Posterior vena cava (tissue), 2 donors: ENCODE data around the gene CFAP57. TPM values are rescaled to one million over a fixed set of nuclear protein-coding genes. Genes with fewer than 3 reads are reported as not detected.

Source experiments
- DNase-seq: peaks from one replicate; pipeline ENCODE4 v3.0.0-alpha.2; 2020; ENCODE audit warnings: low spot score
- intact Hi-C, 2 donors: fragments of 100-400 bp; cut with DNase I; formaldehyde crosslinking; loops; one replicate each; pipeline versions ENCODE4 v1.14.1 to v1.14.2; 2022 to 2023
- total RNA-seq, 2 donors: library from RNA; stranded (reverse); fragmentation: NEBNext Ultra II Directional; extraction: Animal tissue kit (Norgen Biotek cat#: 25700); gene quantifications; one replicate each; pipeline ENCODE4 v1.2.1, GENCODE V29; 2021
- donor health status: DM: yes; HTN: yes; CAD: no.
- donor health status: DM: yes; HTN: yes; CAD: no.

The CFAP57 gene
- total RNA-seq, 2 donors from 2014 or later, result 0.09 TPM; not detected in 1

DNA sequence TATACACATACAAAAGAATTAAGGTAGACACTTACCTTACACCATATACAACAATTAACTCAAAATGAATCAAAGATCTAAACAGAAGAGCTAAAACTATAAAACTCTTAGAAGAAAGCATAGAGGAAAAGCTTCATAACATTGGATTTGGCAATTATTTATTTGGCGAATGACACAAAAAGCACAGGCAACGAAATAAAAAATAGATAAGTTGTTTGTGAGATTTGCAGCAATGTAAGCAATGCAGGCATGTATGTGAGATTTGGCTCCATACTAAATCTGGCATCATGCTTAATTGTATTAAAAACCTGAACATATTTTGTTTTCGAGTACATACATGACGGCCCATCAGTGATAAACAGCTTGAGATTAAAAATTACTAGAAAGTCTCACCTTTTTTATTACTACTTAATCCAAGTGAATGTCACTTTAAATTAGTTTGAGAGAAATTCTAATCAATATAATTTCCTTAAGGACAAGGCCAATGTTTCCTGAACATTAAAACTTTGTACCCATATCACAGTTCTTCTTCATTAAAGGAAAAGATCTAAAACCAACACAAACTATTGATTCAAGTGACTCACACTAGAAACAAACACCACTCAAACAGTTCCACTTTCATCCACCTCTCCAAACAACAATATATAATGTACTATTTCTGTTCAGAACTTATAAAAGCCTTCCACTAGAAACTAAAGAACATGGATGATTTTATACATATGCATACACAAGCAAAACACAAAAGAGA is 74.5 kb downstream of the CFAP57 start:
- DNase-seq, result no peak
- intact Hi-C loops, result no loop called here

DNA sequence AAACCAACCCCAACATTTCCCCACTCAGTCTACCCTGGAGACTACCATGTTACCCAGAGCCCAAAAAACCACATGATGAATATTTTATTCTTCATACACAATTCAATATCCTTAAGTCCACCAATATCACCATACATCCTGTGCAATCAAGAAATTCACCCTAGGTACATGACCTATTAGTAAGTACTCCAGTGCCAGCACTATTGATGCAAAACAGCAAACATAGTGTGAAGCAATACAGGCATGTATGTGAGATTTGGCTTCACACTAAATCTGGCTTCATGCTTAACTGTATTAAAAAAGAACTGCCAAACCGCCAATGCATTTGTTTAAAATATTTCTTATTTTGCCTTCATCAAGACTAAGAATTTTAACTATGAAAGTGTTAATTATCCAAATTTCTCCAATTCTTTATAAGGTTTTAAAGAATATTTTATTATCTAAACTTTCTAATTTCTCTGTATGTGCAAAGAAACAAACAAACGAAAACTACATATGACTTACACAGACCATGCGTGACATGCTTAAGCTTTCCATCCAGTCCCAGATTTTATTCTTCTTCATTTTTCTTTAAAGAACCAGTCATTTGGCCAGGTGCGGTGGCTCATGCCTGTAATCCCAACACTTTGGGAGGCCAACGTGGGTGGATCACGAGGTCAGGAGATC is 75.3 kb downstream of the CFAP57 start:
- no peak for DNase-seq
- intact Hi-C loops, result no loop called here

DNA sequence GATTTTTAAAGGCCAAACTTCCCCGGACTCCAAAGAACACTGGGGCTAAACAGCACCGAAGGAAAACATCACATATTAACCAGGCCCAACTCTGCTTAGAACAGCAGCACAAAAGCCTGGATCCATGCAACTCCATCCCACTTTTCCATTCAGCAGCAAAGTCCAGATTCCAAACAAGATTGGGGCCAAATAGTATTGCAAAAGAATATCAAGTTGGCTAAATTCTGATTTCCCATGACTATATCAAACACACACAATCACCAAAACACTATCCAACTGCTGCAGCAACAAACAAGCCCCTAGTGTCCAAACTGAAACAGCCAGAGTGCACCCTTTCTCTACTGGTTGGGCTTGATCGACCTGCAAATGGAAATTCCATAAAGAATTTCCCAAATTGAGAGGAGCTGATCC is 78.2 kb downstream of the CFAP57 start:
- intact Hi-C loops, result no loop called here

DNA sequence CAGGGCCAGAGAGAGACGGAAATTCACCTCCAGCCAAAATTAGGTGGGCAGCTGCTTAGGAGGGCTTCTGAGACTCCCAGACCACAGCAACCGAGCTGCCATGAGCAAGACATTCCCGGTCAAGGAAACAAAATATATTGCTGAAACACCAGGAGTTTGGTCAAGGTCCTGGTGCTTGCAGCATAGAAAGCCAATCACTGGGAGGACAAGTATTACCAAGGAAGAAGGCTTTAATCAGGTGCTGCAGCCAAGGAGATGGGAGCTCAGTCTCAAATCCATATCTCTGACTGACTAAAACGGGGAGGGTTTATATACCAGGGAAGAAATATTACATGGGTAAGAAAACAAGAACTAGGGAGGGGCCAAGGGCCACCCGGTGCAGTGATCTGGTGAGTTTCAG is 78.9 kb downstream of the CFAP57 start:
- DNase-seq, result peak; percentile 23
- intact Hi-C loops, result loop anchor here in 1 of 2 donors (1.0 kb wide), 1 partner anchor 23 kb away; no protein-coding TSS in a partner anchor

More for the DNA sequence above, 78.2 kb downstream of the CFAP57 start:
- no peak for DNase-seq

DNA sequence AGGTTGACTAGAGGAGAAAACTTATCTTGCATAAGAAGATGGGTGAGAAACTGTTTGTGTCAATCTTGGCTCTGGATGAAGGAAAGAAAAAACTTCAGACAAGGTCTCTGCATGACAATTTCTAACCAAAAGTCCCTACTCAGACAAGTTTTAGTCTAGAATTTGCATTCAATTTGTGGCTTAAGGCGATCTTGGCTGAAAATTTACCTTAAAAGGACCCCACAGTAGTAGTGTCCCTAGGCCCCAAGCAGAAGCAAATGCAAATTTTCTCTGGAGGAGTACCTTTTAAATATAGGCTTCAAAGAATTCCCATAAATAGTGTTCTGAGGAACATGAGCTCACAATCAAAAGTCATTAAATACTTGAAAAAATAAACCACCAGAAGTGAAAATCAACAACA is 80.1 kb downstream of the CFAP57 start:
- intact Hi-C loops, result no loop called here
- no peak for DNase-seq

DNA sequence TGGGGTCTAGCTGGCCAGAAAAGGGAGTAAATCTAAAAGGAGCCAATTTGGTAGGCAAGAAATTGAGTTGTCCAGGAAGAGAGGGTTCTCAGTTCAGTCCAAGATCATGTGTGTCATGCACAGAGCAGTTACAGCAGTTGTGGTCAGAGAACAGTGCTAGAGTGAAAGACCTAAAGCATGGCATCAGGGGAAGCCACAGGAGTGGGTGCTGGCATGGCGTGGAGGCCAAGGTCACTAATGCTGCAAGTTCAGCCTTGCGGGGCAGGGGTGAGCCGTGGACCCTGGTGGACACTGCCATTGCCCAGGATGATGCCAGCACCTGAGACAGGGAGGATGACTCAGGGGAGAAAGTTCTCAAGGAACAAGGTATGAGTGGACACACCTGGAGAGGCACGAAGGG is 81.0 kb downstream of the CFAP57 start:
- peak; percentile 32 for DNase-seq
- intact Hi-C loops, result no loop called here

DNA sequence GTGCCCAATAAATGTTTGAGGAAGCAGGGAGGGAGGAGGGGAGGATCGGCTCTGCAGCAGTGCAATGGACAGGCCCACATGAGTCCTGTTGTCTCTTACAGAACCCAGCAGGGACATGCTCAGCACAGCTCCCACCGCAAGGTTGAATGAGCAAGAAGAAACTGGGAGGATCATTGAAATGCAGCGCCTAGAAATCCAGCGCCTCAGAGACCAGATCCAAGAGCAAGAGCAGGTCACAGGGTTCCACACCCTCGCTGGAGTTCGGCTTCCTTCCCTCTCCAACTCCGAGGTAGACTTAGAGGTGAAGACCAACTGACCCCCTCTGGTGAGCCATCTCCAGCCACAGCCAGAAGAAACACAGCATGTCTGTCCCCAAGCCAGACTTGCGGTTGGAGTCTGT is 81.7 kb downstream of the CFAP57 start:
- DNase-seq, result peak; percentile 31
- intact Hi-C loops, result no loop called here

DNA sequence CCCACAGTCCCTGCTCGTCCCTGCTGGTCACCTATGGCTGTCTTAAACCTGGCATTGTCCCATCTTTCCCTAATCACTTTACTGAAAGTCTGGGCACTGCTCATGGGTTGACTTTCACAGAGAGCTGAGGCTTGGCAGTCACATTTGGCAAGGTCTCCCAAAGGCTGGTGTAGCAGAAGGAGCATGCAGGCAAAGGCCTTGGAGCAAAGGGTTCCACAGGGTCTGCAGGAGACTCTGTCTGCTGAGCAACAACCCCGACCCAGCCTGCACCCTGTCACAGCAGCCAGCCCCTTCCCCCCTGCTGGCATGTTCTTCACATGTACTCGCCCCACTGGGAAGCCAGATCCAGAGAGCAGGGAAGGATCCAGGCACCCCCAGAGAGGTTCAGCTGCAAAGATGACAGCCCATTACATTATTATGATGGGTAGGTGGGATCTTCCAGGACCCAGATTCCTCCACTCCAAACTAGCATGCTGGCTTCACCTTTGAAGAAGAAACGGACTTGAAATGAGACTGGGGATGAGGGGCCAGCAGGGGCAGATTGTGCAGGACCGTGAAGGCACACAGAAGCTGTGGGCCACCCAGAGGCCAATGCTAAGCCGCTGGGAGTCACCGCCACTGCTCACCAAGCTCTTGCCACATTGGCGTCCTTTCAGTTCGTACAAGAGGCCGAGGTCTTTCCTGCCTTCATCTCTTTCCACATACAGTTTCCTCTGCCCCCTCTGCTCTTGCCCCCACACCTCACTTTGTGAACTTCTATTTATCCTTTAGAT is 83.5 kb downstream of the CFAP57 start:
- intact Hi-C loops, result no loop called here
- peak; percentile 46 for DNase-seq

DNA sequence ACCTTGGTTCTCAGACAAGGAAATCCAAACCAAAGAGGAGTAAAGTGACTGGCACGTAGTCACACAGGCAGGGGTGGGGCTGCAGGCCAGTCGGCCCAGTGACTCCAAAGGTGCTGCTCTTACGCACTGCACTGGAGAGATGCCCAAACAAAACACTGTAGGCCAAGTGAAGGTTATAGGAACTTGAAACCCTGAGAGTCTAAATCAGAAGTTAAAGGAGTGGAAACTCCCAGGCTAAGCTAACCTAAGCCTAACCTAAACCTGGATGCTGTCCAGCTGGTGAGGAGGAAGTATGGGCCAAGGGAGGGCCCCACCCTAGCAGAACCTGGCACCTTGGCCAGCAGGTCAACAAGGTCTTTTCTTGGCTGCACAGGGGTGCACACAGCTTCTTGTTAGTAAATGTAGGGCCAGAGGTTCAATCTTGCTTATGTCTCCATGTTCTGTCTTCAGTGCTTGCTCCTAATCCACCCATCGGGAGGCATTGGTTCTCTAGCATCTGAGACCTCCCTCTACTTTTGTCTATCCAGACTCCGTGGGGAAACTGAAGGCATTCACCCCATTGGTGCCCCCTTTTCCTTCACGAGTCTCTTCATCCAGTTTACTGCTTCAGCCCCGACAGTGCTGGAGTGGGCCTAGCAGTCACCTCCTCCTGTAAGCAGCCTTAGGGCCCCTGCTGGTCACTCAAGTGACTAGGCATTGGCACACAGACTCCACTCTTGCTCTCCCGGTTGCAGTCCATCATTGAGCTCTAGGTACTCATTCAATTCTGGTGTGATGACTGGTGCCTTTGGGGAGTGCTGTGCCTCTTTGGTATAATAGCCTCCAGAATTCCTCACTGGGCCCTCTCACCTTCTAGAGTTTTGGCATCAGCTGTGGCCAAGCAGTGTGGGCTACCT is 84.8 kb downstream of the CFAP57 start:
- peak; percentile 42 for DNase-seq
- intact Hi-C loops, result no loop called here

DNA sequence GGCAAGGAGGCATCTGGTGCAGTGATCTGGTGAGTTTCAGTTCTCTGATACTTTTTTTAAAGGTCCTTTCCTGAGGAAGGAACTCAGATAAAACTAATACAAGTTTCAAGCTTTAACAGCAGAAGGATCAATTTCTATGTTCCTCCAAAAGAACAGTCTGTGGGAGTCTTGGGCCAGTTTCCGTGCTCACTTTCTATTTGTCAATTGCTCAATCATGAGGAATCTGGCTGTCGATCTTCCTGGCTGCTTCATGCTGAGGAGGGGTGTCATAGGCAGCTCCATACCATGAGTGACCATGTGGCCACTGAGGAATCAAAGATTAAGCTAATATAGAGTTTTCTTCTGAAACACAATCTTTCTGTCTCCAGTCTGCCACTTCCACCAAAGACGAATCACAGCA is 86.2 kb downstream of the CFAP57 start:
- intact Hi-C loops, result no loop called here
- peak; percentile 29 for DNase-seq

DNA sequence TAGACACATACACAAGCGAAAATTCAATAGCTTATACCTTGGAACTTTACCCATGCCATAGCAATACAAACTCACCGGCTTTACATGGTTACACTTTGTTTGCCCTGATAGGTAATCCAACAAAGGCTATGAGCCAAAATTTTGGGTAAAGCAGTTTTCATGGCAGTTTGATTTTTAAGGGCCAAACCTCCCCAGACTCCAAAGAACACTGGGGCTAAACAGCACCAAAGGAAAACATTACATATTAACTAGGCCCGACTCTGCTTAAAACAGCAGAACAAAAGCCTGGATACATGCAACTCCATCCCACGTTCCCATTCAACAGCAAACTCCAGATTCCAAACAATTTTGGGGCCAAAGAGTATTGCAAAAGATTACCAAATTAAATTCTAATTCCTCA is 93.3 kb downstream of the CFAP57 start:
- no peak for DNase-seq
- intact Hi-C loops, result no loop called here

DNA sequence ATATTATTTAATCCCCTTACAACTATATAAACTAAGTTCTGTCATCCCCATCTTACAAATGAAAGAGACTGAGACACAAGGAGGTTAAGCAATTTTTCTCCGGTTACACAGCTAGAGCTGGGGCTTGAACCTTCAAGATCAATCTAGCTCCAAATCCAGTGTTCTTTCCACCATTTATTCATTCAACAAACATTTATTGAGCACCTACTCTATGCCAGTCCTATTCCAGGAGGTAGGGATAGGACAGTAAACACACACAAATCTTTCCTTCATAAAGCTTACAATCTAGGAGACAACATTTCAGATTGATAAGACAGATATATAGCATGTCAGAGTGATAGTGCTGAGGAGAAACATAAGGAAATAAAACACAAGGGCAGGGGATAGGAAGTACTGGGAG is 94.8 kb downstream of the CFAP57 start:
- DNase-seq, result no peak
- intact Hi-C loops, result no loop called here

DNA sequence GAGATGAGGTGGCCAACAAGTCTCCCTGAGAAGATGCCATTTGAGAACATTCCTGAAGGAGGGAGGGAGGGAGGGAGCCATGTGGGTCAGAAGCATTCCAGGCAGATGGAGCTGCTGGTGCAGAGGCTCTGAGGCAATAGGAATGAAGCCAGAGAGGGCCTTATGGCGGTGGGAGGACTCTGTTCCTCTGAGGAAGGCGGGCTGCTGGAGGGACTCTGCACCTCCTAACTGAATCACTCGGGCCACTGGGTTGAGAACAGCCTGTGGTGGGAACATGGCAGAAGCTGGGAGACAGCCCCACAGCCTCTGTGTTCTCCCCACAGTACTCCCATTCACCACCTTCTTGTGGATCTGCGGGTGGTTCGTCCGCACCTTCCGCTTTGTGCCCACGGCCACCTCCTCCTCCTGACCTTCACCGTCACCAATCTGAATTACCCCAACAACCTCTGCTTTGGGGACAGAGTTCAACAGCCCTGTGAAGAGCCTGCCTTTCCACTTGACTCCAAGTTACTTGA is 95.2 kb downstream of the CFAP57 start:
- intact Hi-C loops, result no loop called here
- peak; percentile 43 for DNase-seq

DNA sequence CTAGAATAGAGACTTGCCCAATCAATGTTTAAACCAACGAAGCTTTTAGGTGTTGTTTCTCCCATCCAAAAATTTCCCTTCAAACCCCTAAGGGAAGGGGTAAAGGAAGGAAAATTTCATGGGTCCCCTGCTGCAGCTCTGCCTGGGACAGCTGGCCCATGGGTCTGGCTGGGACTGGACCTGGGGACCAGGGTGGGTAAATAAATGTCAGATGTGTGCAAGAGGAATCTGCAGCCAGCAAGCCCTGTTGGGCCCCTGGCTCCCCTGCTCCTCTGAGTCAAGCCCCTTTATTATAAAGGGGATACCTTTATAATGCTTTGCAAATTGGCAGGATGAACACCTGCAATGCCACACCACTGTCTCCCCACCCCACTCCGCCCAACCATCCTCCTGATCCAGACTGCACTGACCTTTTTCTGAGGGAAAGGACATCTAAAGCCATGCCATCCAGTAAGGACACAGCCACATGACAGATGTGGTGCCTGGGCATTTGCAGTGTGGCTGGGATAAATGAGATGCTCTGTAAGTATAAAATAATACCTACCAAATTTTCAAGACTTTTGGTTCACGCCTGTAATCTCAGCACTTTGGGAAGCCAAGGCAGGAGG is 95.8 kb downstream of the CFAP57 start:
- intact Hi-C loops, result no loop called here
- peak; percentile 31 for DNase-seq

DNA sequence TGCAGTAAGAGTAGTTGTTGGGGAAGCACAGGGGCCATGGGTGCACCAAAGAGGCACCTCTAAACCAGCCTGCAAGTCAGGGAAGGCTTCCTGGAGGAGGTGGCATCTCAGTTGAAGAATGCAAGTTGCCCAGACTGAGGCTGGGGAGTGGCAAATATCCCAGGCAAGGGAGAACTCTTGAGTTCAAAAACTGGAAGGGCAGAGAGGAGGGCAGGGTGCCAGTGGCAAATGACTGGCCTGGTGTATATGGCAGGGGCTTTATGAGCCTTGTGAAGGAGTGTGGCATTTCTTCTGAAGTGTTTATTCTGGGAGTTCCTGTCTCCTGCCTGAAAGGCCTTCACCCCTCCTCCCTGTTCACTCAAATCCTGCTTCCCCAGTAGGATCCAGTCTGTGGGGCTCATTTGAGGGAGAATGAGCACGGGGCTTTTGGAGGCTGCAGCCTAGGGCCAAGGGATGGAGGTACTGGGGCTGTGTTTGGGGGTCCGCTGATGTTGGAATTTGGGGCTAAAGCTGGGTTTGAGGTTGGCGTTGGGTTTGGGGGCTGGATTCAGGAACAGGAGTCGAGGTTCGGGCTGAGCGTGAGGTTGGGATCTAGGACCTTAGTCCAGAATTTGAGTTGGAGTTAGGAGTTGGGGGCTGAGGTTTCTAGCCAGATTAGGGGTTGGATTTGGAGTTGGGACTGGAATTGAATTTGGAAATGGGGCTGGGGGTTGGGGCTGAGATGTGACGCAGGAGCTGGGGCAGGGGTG is 97.7 kb downstream of the CFAP57 start, which contains the start of gene TMEM125:
Gene TMEM125, plus strand, starts transcription at position 357 of the 749 bp plus-strand sequence. CDS start 2,740 bp downstream, outside the sequence.
- intact Hi-C loops, result no loop called here
- DNase-seq, result peak; percentile 36

DNA sequence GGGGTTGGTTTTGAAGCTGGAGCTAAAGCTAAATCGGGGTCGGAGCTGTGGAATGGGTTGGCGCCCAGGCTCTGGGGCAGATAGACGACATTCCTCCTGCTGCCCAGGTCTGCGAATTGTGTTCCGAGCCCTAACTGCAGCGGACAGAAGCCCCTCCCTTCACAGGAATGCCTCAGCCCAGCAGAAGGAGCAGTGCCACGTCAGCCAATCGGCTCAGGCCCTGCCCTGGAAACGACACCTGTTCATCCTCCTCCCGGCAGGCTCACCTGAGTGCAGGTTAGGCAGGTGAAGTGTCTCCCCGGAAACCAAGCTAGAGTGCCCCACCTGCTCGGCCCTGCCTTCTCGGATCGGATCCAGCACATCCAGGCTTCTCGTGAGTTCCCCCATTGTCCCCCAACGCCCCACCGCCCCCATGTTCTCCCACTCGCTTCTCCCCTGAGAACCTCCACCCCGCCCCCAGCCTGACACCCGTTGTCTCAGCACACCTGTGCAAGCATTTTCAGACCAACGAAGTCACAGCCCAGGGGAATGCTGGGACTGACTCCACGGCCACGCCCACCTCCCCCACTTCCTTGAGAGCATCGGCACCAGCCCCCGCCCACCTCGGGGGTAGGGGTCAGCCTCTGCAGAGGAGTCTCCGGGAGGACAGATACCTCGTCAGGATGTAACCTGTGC is 98.4 kb downstream of the CFAP57 start:
- DNase-seq, result peak; percentile 73
- intact Hi-C loops, result no loop called here
